Activated naive CD8-positive, alpha-beta T cell treated with anti-CD3 and anti-CD28 coated beads for 36 hours (primary cell): ENCODE measurements around the gene REPS2. TPM values are rescaled to one million over a fixed set of nuclear protein-coding genes. Genes with fewer than 3 reads are reported as not detected.

Source experiments
- DNase-seq: peaks from one replicate; pipeline ENCODE4 v3.0.0; 2021
- H3K27ac Mint-ChIP-seq: one replicate; pipeline ENCODE4 v1.8.0; 2022; ENCODE audit warnings: mild to moderate bottlenecking, moderate library complexity, mixed read lengths
- H3K27me3 Mint-ChIP-seq: one replicate; pipeline ENCODE4 v1.8.0; 2022; ENCODE audit warnings: mild to moderate bottlenecking, mixed read lengths
- H3K36me3 Mint-ChIP-seq: one replicate; pipeline ENCODE4 v1.8.0; 2021; ENCODE audit warnings: mild to moderate bottlenecking, mixed read lengths
- H3K4me1 Mint-ChIP-seq: one replicate; pipeline ENCODE4 v1.8.0; 2021; ENCODE audit warnings: mixed read lengths
- H3K4me3 Mint-ChIP-seq: one replicate; pipeline ENCODE4 v1.8.0; 2022; ENCODE audit warnings: mild to moderate bottlenecking, moderate library complexity, mixed read lengths
- H3K9me3 Mint-ChIP-seq: one replicate; pipeline ENCODE4 v1.8.0; 2022; ENCODE audit warnings: mixed read lengths
- total RNA-seq, 2 experiments: library from RNA; stranded (reverse); gene quantifications; one replicate each; pipeline ENCODE4 v1.2.3, GENCODE V29; 2021

The REPS2 gene
- total RNA-seq, 2 experiments from 2014 or later = not detected

- no peak overlapping the region for H3K4me3 Mint-ChIP-seq
- no peaks in the 10 kb centered on the region for H3K9me3 Mint-ChIP-seq
- H3K36me3 Mint-ChIP-seq = no peaks in the 10 kb centered on the region
- no peaks in the 10 kb centered on the region for H3K4me1 Mint-ChIP-seq
- DNase-seq = no peak
- H3K27me3 Mint-ChIP-seq = no peaks in the 10 kb centered on the region
- no peak overlapping the region for H3K27ac Mint-ChIP-seq
Observed at GRCh38 chrX:17053502-17053901, 107.0 kb downstream of the REPS2 start.

DNA sequence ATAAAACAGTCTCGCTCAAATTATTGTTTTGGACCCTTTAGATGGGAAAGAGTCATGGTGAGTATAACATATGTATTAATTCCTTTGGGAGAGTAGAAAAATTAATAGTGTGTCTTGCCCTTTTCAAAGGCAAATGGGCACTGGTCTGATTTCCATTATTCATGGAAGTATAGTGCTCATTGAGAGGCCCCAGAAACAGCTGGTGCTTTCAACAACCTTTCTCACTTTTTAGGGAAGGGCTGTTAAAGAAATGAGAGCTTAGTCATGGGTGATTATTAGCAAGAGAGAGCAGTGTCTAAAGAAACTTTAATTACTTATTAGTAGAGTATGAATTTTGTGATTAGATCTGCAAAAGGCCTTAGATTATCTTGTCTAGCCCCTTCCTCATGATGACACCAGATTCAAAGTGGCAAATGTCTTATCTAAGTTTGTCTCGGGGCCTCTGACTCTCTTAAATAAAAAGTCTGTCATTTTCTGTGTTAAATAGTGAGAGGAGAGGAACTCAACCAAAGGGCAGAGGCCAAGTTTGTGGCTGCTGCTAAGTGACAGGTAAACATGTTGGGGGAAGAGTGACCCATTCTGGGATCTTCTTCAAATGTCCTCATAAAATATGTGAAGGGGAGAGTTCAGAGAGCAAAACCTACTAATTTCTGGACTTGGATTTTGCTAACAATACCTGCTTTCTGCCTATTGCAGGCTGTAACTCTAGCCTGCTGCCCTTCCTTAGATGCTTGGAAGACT is 110.6 kb downstream of the REPS2 start:
- no peak overlapping the region for H3K27ac Mint-ChIP-seq
- H3K36me3 Mint-ChIP-seq = no peaks in the 10 kb centered on the region
- H3K9me3 Mint-ChIP-seq = no peaks in the 10 kb centered on the region
- H3K27me3 Mint-ChIP-seq = no peaks in the 10 kb centered on the region
- no peak overlapping the region for H3K4me3 Mint-ChIP-seq
- no peaks in the 10 kb centered on the region for H3K4me1 Mint-ChIP-seq
- DNase-seq = no peak

- no peaks in the 10 kb centered on the region for H3K4me1 Mint-ChIP-seq
- H3K27ac Mint-ChIP-seq = no peak overlapping the region
- H3K36me3 Mint-ChIP-seq = no peaks in the 10 kb centered on the region
- no peak for DNase-seq
- H3K9me3 Mint-ChIP-seq = no peaks in the 10 kb centered on the region
- H3K27me3 Mint-ChIP-seq = no peaks in the 10 kb centered on the region
- H3K4me3 Mint-ChIP-seq = no peak overlapping the region
Observed at GRCh38 chrX:17062065-17062464, 115.6 kb downstream of the REPS2 start.

- Mint-ChIP-seq H3K4me3 (no peak overlapping the region), H3K27me3 (no peaks in the 10 kb centered on the region), H3K27ac (no peak overlapping the region), H3K9me3 (no peaks in the 10 kb centered on the region), H3K4me1 (no peaks in the 10 kb centered on the region), H3K36me3 (no peaks in the 10 kb centered on the region)
- DNase-seq = no peak
Observed at GRCh38 chrX:17065100-17065499, 118.6 kb downstream of the REPS2 start.

- H3K4me3 Mint-ChIP-seq = no peak overlapping the region
- H3K27me3 Mint-ChIP-seq = no peaks in the 10 kb centered on the region
- H3K36me3 Mint-ChIP-seq = no peaks in the 10 kb centered on the region
- H3K27ac Mint-ChIP-seq = no peak overlapping the region
- H3K4me1 Mint-ChIP-seq = no peaks in the 10 kb centered on the region
- H3K9me3 Mint-ChIP-seq = no peaks in the 10 kb centered on the region
- no peak for DNase-seq
Observed at GRCh38 chrX:17067534-17067933, 121.1 kb downstream of the REPS2 start.

DNA sequence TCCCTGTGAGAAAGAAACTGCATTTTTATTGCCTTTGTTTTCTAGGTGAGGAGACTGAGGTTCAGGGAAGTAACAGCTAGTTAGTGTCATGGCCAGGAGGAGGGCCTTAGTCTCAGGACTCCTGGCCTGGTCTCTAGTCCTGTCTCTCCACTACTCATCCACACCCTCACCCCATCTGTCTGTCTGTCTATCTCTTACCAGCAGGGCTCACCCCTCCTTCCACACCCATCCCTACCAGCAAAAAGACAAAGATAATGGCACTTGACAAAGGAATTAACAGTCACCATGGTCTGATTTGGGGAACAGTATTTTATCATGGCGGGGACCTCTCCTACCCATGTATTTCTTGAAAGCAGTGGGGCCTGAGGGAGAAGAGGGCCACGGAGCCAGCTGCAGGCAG is 125.8 kb downstream of the REPS2 start:
- Mint-ChIP-seq H3K4me3 (no peak overlapping the region), H3K4me1 (peaks cover 3% of the 10 kb centered on the region), H3K9me3 (no peaks in the 10 kb centered on the region), H3K27ac (no peak overlapping the region), H3K27me3 (no peaks in the 10 kb centered on the region), H3K36me3 (no peaks in the 10 kb centered on the region)
- DNase-seq = no peak

DNA sequence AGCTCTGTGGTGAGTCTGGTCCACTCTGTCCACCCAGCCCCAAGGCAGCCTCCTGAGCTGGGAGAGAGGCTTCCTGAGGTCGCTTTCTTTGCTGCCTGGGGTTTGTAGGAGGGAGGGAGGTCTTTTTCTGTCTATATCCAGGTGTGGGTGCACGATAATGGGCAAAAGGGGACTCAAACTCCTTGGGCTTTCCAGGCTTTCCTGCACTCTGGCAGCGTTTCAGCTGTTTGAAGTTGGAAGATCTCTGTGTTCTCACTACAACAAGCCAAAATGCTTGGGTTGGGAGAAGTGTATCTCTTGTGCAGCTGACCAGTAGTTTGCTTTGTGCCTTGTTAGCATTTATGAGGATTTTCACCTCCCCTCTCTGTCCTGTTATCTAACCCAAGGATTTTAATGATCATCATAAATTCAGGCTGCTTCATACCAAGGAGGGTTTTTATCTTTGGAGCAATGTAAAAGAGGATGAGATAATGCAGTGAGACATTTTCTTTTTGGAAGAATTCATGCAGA is 126.3 kb downstream of the REPS2 start:
- Mint-ChIP-seq H3K36me3 (no peaks in the 10 kb centered on the region), H3K27me3 (no peaks in the 10 kb centered on the region)

GRCh38 chrX:17075004-17075403 is 128.5 kb downstream of the REPS2 start:
- no peaks in the 10 kb centered on the region for H3K36me3 Mint-ChIP-seq
- no peak overlapping the region for H3K4me3 Mint-ChIP-seq
- H3K27ac Mint-ChIP-seq = no peak overlapping the region
- H3K9me3 Mint-ChIP-seq = no peaks in the 10 kb centered on the region
- DNase-seq = no peak
- peaks cover 3% of the 10 kb centered on the region for H3K4me1 Mint-ChIP-seq
- no peaks in the 10 kb centered on the region for H3K27me3 Mint-ChIP-seq

More for the DNA sequence above, 126.3 kb downstream of the REPS2 start:
- H3K27ac Mint-ChIP-seq = no peak overlapping the region
- no peak overlapping the region for H3K4me3 Mint-ChIP-seq
- no peaks in the 10 kb centered on the region for H3K9me3 Mint-ChIP-seq
- DNase-seq = no peak
- H3K4me1 Mint-ChIP-seq = peaks cover 3% of the 10 kb centered on the region

- Mint-ChIP-seq H3K4me1 (peaks cover 3% of the 10 kb centered on the region), H3K27me3 (no peaks in the 10 kb centered on the region), H3K9me3 (no peaks in the 10 kb centered on the region), H3K4me3 (no peak overlapping the region), H3K27ac (no peak overlapping the region), H3K36me3 (no peaks in the 10 kb centered on the region)
- no peak for DNase-seq
Observed at GRCh38 chrX:17077361-17077760, 130.9 kb downstream of the REPS2 start.

DNA sequence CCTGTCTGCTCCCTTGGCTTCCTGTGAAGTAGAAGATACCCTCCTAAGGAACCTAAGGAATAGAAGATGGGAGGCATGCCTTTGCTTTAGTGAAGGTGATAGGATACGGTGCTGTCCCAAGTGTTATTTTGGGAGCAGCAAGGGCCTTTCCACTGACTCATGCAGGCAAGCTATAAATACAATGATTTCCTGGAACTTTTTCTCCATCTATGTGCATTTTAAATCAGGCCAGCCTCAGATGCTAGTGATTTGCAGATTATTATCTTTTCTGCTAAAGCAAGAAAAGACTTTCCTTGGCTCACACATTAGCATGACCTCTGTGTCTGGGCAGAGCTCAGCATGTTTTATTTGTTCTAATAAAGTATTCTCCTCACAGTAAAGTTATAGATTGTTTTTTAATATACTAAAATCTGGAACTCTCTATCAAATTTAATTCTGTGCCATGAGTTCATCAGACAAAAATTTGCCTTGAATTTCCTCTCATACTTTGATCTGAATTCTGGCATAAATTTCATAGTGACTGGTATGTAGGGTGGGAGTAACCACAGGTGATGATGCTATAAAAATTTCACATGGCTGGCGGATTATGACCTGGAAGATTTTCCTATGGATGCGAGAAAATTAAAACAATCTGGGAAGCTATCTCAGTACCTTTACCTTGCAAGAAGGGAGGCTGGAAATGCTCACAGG is 131.7 kb downstream of the REPS2 start:
- Mint-ChIP-seq H3K4me1 (peaks cover 3% of the 10 kb centered on the region), H3K36me3 (no peaks in the 10 kb centered on the region), H3K9me3 (no peaks in the 10 kb centered on the region), H3K27ac (no peak overlapping the region), H3K27me3 (no peaks in the 10 kb centered on the region), H3K4me3 (no peak overlapping the region)
- no peak for DNase-seq

DNA sequence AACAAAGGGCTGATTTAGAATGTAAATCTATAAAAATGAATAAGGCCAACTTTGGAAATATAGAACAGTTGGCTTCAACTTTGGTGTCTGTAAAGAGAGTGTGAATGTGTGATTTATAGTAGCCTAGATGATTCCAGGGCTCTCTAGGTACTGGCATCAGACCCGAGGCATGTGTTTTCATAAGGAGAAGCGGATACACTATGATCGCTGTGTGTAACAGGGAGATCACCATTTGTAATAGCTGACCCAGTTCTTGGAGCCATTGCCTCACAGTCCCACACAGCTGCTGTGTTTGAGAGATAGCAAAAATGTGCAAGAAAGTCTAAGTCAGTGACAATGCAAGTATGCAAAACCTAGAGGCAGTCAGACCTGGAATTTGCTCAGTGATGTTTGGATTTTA is 135.1 kb downstream of the REPS2 start:
- no peaks in the 10 kb centered on the region for H3K27me3 Mint-ChIP-seq
- H3K4me1 Mint-ChIP-seq = no peaks in the 10 kb centered on the region
- H3K36me3 Mint-ChIP-seq = no peaks in the 10 kb centered on the region
- no peak overlapping the region for H3K4me3 Mint-ChIP-seq
- no peaks in the 10 kb centered on the region for H3K9me3 Mint-ChIP-seq
- no peak overlapping the region for H3K27ac Mint-ChIP-seq
- DNase-seq = no peak

DNA sequence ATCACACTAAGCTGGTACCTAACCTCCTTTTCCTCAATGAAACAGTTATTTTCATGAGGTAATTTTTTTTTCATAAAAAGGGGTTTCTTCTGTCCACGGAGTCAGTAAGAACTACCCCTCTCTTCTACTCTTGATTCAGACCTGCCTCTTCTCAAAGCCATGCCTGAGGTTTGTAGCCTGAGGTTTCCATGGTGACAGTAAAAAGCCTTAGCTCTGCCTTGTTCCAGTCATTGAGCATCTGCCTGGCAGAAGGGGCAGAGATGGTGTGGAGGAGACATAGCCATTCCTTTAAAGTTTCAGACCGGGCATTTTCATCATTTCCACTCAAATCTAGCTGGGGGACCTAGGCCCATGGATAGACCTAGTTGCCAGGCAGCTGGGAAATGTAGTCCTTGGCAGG is 135.5 kb downstream of the REPS2 start:
- H3K4me1 Mint-ChIP-seq = no peaks in the 10 kb centered on the region
- H3K36me3 Mint-ChIP-seq = no peaks in the 10 kb centered on the region

DNA sequence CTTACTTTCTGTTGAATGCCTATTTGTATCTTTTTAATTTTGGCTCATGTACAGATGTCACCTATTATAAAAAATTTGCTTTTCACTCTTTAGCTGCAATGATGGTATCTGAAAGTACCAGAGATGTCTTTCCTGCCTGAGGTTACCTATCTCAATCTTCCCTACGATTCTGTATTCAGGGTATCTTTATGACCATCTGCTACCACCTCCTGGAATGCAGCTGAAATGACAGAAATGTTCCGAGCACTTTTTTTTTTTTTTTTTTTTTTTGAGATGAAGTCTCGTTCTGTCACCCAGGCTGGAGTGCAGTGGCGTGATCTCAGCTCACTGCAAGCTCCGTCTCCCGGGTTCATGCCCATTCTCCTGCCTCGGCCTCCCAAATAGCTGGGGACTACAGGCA is 136.4 kb downstream of the REPS2 start:
- no peaks in the 10 kb centered on the region for H3K9me3 Mint-ChIP-seq
- H3K4me1 Mint-ChIP-seq = no peaks in the 10 kb centered on the region
- H3K36me3 Mint-ChIP-seq = no peaks in the 10 kb centered on the region
- no peak for DNase-seq
- no peak overlapping the region for H3K27ac Mint-ChIP-seq
- no peak overlapping the region for H3K4me3 Mint-ChIP-seq
- H3K27me3 Mint-ChIP-seq = no peaks in the 10 kb centered on the region

More for the DNA sequence above, 135.5 kb downstream of the REPS2 start:
- Mint-ChIP-seq H3K27me3 (no peaks in the 10 kb centered on the region), H3K27ac (no peak overlapping the region), H3K9me3 (no peaks in the 10 kb centered on the region), H3K4me3 (no peak overlapping the region)
- no peak for DNase-seq

GRCh38 chrX:17086317-17086716 is 139.9 kb downstream of the REPS2 start:
- Mint-ChIP-seq H3K4me3 (no peak overlapping the region), H3K4me1 (no peaks in the 10 kb centered on the region), H3K27me3 (no peaks in the 10 kb centered on the region), H3K36me3 (no peaks in the 10 kb centered on the region), H3K27ac (no peak overlapping the region), H3K9me3 (no peaks in the 10 kb centered on the region)
- DNase-seq = no peak

- H3K9me3 Mint-ChIP-seq = peaks cover 2% of the 10 kb centered on the region
- no peaks in the 10 kb centered on the region for H3K27me3 Mint-ChIP-seq
- no peaks in the 10 kb centered on the region for H3K4me1 Mint-ChIP-seq
- no peak overlapping the region for H3K27ac Mint-ChIP-seq
- H3K36me3 Mint-ChIP-seq = no peaks in the 10 kb centered on the region
- no peak overlapping the region for H3K4me3 Mint-ChIP-seq
- DNase-seq = no peak
Observed at GRCh38 chrX:17095161-17095560, 148.7 kb downstream of the REPS2 start.
